Peyer's patch (tissue), 4 donors: ENCODE measurements around the gene CTSD.

Source experiments
- CTCF ChIP-seq, 6 experiments: fragments of 450-650 bp in 4 of 6; fragments of 200-600 bp in 2 of 6; sonication (generic) in 1 of 6; IDR thresholded peaks; one replicate each; pipeline ENCODE4 v1.5.1; 2017 to 2019; ENCODE audit warnings: antibody characterized with exemption in 6 of 6, mild to moderate bottlenecking in 3 of 6, moderate library complexity in 1 of 6
- POLR2A ChIP-seq, 2 donors: fragments of 450-650 bp; IDR thresholded peaks; one replicate each; pipeline ENCODE4 v1.5.1; 2017; ENCODE audit warnings: antibody characterized with exemption in 2 of 2, mild to moderate bottlenecking in 2 of 2, moderate library complexity in 2 of 2

GRCh38 chr11:1776331-1776851, 12.7 kb upstream of the CTSD start:
- no peak for TF ChIP-seq POLR2A (IDR thresholded peaks at IDR 0.05)
- TF ChIP-seq CTCF (IDR thresholded peaks at IDR 0.05): no peak
